Duodenal mucosa (tissue), 2 donors: Measurements from ENCODE around the gene KANK3.
"Not testable (repeated sequence)": the region's sequence is repeated elsewhere in the genome, so short reads cannot be mapped to it uniquely, and the experiment has no call there.

ENCODE experiments used
- H3K27ac ChIP-seq: one replicate; pipeline ENCODE4 v1.7.0; 2013; ENCODE audit warnings: low read depth, low read length
- H3K27me3 ChIP-seq, 2 donors: one replicate each; pipeline ENCODE4 v1.7.0; 2013; ENCODE audit warnings: low read length in 2 of 2, control low read depth in 1 of 2; ENCODE audit not compliant: insufficient read depth in 2 of 2, control insufficient read depth in 1 of 2
- H3K36me3 ChIP-seq, 2 donors: one replicate each; pipeline ENCODE4 v1.7.0; 2013; ENCODE audit warnings: low read length in 2 of 2, control low read depth in 1 of 2; ENCODE audit not compliant: insufficient read depth in 2 of 2, control insufficient read depth in 1 of 2
- H3K4me1 ChIP-seq, 2 donors: one replicate each; pipeline ENCODE4 v1.7.0; 2013; ENCODE audit warnings: low read length in 2 of 2, control low read depth in 1 of 2; ENCODE audit not compliant: insufficient read depth in 2 of 2, control insufficient read depth in 1 of 2
- H3K4me3 ChIP-seq, 2 donors: one replicate each; pipeline ENCODE4 v1.7.0; 2013; ENCODE audit warnings: low read length in 2 of 2, low read depth in 1 of 2
- H3K9ac ChIP-seq, 2 donors: one replicate each; pipeline ENCODE4 v1.7.0; 2013; ENCODE audit warnings: low read length in 2 of 2, low read depth in 1 of 2
- H3K9me3 ChIP-seq, 2 donors: one replicate each; pipeline ENCODE4 v1.7.0; 2013; ENCODE audit warnings: low read length in 2 of 2, control low read depth in 1 of 2; ENCODE audit not compliant: control insufficient read depth in 1 of 2

The KANK3 gene

GRCh38 chr19:8385566-8385965 lies 42.5 kb upstream of the KANK3 start:
- H3K27ac ChIP-seq, H3K9ac ChIP-seq, H3K4me3 ChIP-seq, H3K27me3 ChIP-seq, H3K9me3 ChIP-seq, H3K4me1 ChIP-seq, H3K36me3 ChIP-seq: not testable (repeated sequence)

GRCh38 chr19:8385103-8385502 lies 42.0 kb upstream of the KANK3 start:
- H3K9me3 ChIP-seq, H3K9ac ChIP-seq, H3K36me3 ChIP-seq, H3K4me3 ChIP-seq, H3K27ac ChIP-seq, H3K27me3 ChIP-seq, H3K4me1 ChIP-seq: not testable (repeated sequence)

- not testable (repeated sequence) for H3K9me3 ChIP-seq, H3K9ac ChIP-seq, H3K27ac ChIP-seq, H3K4me1 ChIP-seq, H3K27me3 ChIP-seq, H3K4me3 ChIP-seq, H3K36me3 ChIP-seq
Observed at GRCh38 chr19:8384569-8384968, 41.5 kb upstream of the KANK3 start.

DNA sequence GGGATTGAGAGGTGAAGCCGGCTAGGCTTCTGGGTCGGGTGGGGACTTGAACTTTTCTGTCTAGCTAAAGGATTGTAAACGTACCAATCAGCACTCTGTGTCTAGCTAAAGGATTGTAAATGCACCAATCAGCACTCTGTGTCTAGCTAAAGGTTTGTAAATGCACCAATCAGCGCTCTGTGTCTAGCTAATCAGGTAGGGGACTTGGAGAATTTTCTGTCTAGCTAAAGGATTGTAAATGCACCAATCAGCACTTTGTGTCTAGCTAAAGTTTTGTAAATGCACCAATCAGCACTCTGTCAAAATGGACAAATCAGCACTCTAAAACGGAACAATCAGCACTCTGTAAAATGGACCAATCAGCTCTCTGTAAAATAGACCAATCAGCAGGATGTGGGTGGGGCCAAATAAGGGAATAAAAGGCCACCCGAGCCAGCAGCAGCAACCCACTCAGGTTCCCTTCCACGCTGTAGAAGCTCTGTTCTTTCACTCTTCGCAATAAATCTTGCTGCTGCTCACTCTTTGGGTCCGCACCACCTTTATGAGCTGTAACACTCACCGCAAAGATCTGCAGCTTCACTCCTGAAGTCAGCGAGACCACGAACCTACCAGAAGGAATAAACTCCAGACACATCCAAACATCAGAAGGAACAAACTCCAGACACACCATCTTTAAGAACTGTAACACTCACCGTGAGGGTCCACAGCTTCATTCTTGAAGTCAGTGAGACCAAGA lies 36.3 kb upstream of the KANK3 start:
- not testable (repeated sequence) for H3K9me3 ChIP-seq, H3K36me3 ChIP-seq, H3K27ac ChIP-seq, H3K27me3 ChIP-seq, H3K9ac ChIP-seq, H3K4me3 ChIP-seq, H3K4me1 ChIP-seq

- Histone ChIP-seq H3K9ac (no peak overlapping the region), H3K36me3 (peaks cover 0 to 4% of the 10 kb centered on the region in 2 donors), H3K9me3 (no peaks in the 10 kb centered on the region), H3K4me1 (peaks cover 0 to 4% of the 10 kb centered on the region in 2 donors), H3K4me3 (no peak overlapping the region), H3K27ac (no peak overlapping the region), H3K27me3 (no peaks in the 10 kb centered on the region)
Observed at GRCh38 chr19:8377598-8377997, 34.5 kb upstream of the KANK3 start.

DNA sequence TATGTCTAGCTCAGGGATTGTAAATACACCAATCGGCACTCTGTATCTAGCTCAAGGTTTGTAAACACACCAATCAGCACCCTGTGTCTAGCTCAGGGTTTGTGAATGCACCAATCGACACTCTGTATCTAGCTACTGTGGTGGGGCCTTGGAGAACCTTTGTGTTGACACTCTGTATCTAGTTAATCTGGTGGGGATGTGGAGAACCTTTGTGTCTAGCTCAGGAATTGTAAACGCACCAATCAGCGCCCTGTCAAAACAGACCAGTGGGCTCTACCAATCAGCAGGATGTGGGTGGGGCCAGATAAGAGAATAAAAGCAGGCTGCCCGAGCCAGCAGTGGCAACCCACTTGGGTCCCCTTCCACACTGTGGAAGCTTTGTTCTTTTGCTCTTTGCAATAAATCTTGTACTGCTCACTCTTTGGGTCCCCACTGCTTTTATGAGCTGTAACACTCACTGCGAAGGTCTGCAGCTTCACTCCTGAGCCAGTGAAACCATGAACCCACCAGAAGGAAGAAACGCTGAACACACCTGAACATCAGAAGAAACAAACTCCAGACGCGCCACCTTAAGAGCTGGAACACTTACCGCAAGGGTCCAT lies 33.4 kb upstream of the KANK3 start:
- H3K9me3 ChIP-seq = not testable (repeated sequence)

GRCh38 chr19:8375766-8376165 lies 32.7 kb upstream of the KANK3 start:
- H3K4me3 ChIP-seq, H3K36me3 ChIP-seq, H3K9ac ChIP-seq, H3K27ac ChIP-seq, H3K27me3 ChIP-seq, H3K9me3 ChIP-seq: not testable (repeated sequence)
- H3K4me1 ChIP-seq = peaks cover 5 to 12% of the 10 kb centered on the region in 2 donors

More for the DNA sequence above, 33.4 kb upstream of the KANK3 start:
- H3K9ac ChIP-seq, H3K4me1 ChIP-seq, H3K27me3 ChIP-seq, H3K36me3 ChIP-seq, H3K27ac ChIP-seq, H3K4me3 ChIP-seq: not testable (repeated sequence)

GRCh38 chr19:8373867-8374813 lies 31.1 kb upstream of the KANK3 start:
- Histone ChIP-seq H3K36me3 (peaks cover 0 to 4% of the 10 kb centered on the region in 2 donors), H3K9me3 (no peaks in the 10 kb centered on the region), H3K4me1 (peaks cover 7 to 18% of the 10 kb centered on the region in 2 donors), H3K27ac (no peak overlapping the region), H3K4me3 (no peak overlapping the region), H3K27me3 (no peaks in the 10 kb centered on the region), H3K9ac (no peak overlapping the region)

GRCh38 chr19:8371011-8371804 lies 28.1 kb upstream of the KANK3 start:
- peaks cover 23 to 35% of the 10 kb centered on the region in 2 donors for H3K4me1 ChIP-seq
- no peaks in the 10 kb centered on the region for H3K9me3 ChIP-seq
- peaks cover 0 to 4% of the 10 kb centered on the region in 2 donors for H3K36me3 ChIP-seq
- no peak overlapping the region for H3K27ac ChIP-seq
- H3K27me3 ChIP-seq = no peaks in the 10 kb centered on the region
- peak overlapping the region; percentile 13 to 55 for H3K4me3 ChIP-seq
- H3K9ac ChIP-seq = peak overlapping the region; percentile 28 to 57
